ENCODE data around the gene FPR3.

FPR3 gene

GRCh38 chr19:51777570-51778462, 17.1 kb upstream of the FPR3 start:
- no peak for TF ChIP-seq GATA2 (IDR thresholded peaks at IDR 0.05; ENCODE audit: low read depth, low read length)

GRCh38 chr19:51779181-51779580, 15.8 kb upstream of the FPR3 start:
- TF ChIP-seq GATA2 (IDR thresholded peaks at IDR 0.05; ENCODE audit: low read depth, low read length) (no peak), GATA3 (IDR thresholded peaks at IDR 0.05; ENCODE audit: low read depth, low read length) (no peak)

GRCh38 chr19:51779703-51780102, 15.3 kb upstream of the FPR3 start:
- TF ChIP-seq GATA2 (IDR thresholded peaks at IDR 0.05; ENCODE audit: low read depth, low read length) (no peak), GATA3 (IDR thresholded peaks at IDR 0.05; ENCODE audit: low read depth, low read length) (no peak)

GRCh38 chr19:51780270-51780669, 14.7 kb upstream of the FPR3 start:
- TF ChIP-seq GATA3 (IDR thresholded peaks at IDR 0.05; ENCODE audit: low read depth, low read length) (no peak), GATA2 (IDR thresholded peaks at IDR 0.05; ENCODE audit: low read depth, low read length) (no peak)

GRCh38 chr19:51781999-51782398, 13.0 kb upstream of the FPR3 start:
- no peak for TF ChIP-seq GATA3 (IDR thresholded peaks at IDR 0.05; ENCODE audit: low read depth, low read length)
- no peak for TF ChIP-seq GATA2 (IDR thresholded peaks at IDR 0.05; ENCODE audit: low read depth, low read length)

- no peak for TF ChIP-seq GATA3 (IDR thresholded peaks at IDR 0.05; ENCODE audit: low read depth, low read length)
- TF ChIP-seq GATA2 (IDR thresholded peaks at IDR 0.05; ENCODE audit: low read depth, low read length): no peak
Observed at GRCh38 chr19:51783372-51783771, 11.6 kb upstream of the FPR3 start.

GRCh38 chr19:51784109-51784785, 10.7 kb upstream of the FPR3 start:
- TF ChIP-seq GATA3 (IDR thresholded peaks at IDR 0.05; ENCODE audit: low read depth, low read length) (no peak), GATA2 (IDR thresholded peaks at IDR 0.05; ENCODE audit: low read depth, low read length) (no peak)

GRCh38 chr19:51784922-51785690, 9.9 kb upstream of the FPR3 start:
- TF ChIP-seq GATA3 (IDR thresholded peaks at IDR 0.05; ENCODE audit: low read depth, low read length): no peak
- no peak for TF ChIP-seq GATA2 (IDR thresholded peaks at IDR 0.05; ENCODE audit: low read depth, low read length)

- TF ChIP-seq GATA2 (IDR thresholded peaks at IDR 0.05; ENCODE audit: low read depth, low read length): no peak
- no peak for TF ChIP-seq GATA3 (IDR thresholded peaks at IDR 0.05; ENCODE audit: low read depth, low read length)
Observed at GRCh38 chr19:51786646-51787494, 8.1 kb upstream of the FPR3 start.

GRCh38 chr19:51788029-51788428, 6.9 kb upstream of the FPR3 start:
- TF ChIP-seq GATA2 (IDR thresholded peaks at IDR 0.05; ENCODE audit: low read depth, low read length): no peak
- TF ChIP-seq GATA3 (IDR thresholded peaks at IDR 0.05; ENCODE audit: low read depth, low read length): no peak

GRCh38 chr19:51789061-51789795, 5.7 kb upstream of the FPR3 start:
- no peak for TF ChIP-seq GATA2 (IDR thresholded peaks at IDR 0.05; ENCODE audit: low read depth, low read length)
- no peak for TF ChIP-seq GATA3 (IDR thresholded peaks at IDR 0.05; ENCODE audit: low read depth, low read length)

GRCh38 chr19:51792932-51793331, 2.0 kb upstream of the FPR3 start:
- no peak for TF ChIP-seq GATA2 (IDR thresholded peaks at IDR 0.05; ENCODE audit: low read depth, low read length)
- TF ChIP-seq GATA3 (IDR thresholded peaks at IDR 0.05; ENCODE audit: low read depth, low read length): no peak

- TF ChIP-seq GATA2 (IDR thresholded peaks at IDR 0.05; ENCODE audit: low read depth, low read length) (no peak), GATA3 (IDR thresholded peaks at IDR 0.05; ENCODE audit: low read depth, low read length) (no peak)
Observed at GRCh38 chr19:51793994-51794393, 963 bp upstream of the FPR3 start.
